Adipose tissue (tissue), 3 donors: ENCODE results near the gene PDCD6IP. TPM values are rescaled to one million over a fixed set of nuclear protein-coding genes. Genes with fewer than 3 reads are reported as not detected.

Experiments used
- H3K27ac ChIP-seq: one replicate; pipeline ENCODE4 v1.5.1; 2013; ENCODE audit warnings: low read depth, low read length
- WGBS, 3 donors: extraction: QIAGEN DNeasy Blood & Tissue Kit; methylation state at CpG; one replicate each; pipeline ENCODE4 v1.1.7; 2013; 5-methylcytosine and 5-hydroxymethylcytosine counted together
- polyA plus RNA-seq, 3 donors: library from polyadenylated mRNA; stranded (reverse); fragments of 200-250 nt; gene quantifications; one replicate each; pipeline ENCODE4 v1.2.3, GENCODE V29; 2013
- donor health status: healthy with polysubstance abuse.
- donor health status: Bipolar disorder and iron deficiency.
- donor health status: healthy.

The PDCD6IP gene
- polyA plus RNA-seq, 3 donors: 31.1 to 70.2 (median 34.1) TPM

DNA sequence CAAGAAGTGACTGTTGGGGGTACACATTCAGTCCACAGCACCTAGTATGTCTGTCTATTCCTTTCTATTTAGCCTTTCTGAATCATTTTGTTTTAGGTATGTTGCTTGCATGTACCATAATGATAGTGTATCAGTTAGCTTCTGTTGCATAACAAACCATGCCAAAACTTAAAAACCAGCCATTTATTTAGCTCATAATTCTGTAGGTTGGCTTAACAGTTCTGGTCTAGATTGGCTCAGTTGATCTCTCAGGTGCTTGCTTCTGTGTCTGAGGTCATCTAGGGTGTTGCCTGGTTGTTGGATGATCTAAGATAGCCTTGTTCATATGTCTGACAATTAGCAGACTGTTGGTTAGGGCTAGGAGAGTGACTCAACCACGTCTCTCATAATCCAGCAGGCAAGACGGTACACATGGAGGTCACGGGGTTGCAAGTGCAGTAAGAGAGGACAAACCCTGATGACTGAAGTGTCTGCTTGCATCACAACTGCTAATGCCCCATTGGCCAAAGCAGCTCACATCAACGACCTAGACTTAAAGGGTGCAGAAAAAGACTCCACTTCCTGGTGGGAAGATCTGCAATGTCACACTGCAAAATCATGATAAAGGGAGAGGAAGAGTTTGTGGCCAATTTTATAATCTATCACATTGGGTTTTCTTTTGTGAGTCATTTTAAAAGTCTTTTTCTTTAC is 6.8 kb upstream of the PDCD6IP start:
- WGBS, 3 donors: 47 to 72% (median 49%) methylated on average over 4 of the region's 4 CpGs
- no peak overlapping the region for H3K27ac ChIP-seq

DNA sequence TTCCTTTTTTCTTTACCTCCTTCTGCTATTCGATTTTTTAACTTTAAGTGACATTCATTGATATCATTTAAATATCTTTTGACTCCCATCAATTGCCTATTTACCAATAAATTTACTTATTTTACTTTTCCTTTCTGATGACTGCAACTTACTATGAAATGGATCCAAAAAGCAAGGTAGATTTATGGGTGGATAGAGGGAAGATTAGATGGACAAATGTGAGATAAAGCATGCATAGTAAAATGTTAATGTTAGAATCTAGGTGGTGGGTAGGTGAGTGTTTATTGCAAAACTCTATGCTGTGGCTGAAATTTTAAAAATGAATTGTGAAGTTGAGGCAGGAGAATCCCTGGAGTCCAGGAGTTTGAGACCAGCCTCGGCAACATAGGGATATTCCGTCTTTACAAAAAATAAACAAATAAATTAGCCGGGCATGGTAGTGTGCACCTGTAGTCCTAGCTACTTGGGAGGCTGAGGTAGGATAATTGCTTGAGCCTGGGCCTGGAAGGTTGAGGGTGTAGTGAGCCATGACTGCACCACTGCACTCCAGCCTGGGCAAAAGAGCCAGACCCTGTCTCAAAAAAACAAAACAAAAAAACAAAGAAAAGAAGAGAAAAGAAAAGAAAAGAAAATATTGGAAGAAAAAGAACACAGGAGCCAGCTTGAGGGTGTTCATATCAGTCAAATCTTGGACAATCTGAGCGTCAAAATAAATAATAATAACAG is 6.1 kb upstream of the PDCD6IP start:
- no peak overlapping the region for H3K27ac ChIP-seq
- 82 to 87% (median 82%) methylated on average over 5 of the region's 5 CpGs for WGBS, 3 donors

DNA sequence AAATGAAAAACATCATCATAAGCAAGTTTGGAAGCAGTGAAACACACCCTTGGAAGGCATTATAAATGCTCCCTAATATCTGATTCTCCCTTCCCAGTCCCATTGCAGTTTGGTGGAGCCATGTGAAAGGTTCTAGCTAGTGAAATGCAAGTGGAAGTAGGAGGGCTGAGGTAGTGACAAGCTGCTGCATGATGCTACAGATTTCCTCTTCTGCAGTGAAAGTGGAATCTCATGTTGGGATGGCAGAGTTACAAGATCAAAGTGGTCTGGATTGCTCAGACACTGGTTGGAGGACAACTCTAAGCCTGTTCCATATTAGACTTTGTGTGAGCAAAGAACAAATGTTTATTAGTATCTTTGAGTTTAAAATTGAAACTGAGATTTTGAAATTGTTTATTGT is 3.3 kb upstream of the PDCD6IP start:
- H3K27ac ChIP-seq: no peak overlapping the region

DNA sequence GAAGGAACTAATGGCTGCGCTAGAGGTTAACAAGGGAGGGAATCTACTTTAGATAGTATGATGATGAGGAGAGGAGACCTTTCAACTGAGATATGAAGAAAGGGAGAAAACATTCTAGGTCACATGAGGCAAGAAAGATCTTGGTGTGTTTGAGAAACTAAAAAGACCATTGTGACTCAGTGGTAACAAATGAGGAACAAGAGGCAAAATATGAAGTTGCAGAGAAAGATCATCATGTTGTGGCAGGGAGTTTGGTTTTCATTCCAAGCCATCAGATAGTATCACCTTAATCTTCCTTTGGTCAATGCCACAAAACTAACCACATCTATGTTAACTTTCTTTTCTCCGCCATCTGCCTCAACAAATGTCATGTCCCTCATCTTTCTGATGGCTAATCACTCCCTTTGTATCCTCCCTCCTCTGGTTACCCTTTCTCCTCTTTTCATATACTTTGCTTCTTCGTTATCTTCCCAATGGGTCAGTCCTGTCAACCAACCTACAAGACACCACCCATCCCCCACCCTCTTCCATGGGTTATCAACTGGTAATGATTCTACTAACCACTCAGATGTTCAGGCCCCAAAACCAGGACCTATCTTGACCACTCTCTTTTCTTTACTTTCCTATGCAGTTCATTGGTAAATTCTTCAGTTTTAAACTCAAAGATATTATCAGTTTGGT is 2.4 kb upstream of the PDCD6IP start:
- H3K27ac ChIP-seq: no peak overlapping the region
- 96 to 98% (median 97%) methylated on average over 3 of the region's 3 CpGs for WGBS, 3 donors

DNA sequence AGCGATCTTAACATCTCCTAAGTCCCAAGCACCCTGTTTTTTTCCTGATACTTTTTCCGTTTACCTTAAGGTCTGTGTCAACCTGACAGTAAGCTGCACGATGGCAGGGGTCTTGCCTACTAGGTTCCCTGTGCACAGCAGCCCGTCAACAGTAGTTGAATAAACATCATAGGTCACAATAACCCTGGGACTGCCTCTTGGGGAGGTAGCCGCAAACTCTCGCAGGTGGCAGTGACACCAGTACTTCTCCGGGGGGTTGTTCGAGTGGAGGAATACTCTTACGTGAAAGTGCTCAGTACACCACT is 365 bp upstream of the PDCD6IP start:
- peak overlapping the region; percentile 63 for H3K27ac ChIP-seq
- WGBS, 3 donors: 0 to 1% (median 1%) methylated on average over 9 of the region's 9 CpGs

DNA sequence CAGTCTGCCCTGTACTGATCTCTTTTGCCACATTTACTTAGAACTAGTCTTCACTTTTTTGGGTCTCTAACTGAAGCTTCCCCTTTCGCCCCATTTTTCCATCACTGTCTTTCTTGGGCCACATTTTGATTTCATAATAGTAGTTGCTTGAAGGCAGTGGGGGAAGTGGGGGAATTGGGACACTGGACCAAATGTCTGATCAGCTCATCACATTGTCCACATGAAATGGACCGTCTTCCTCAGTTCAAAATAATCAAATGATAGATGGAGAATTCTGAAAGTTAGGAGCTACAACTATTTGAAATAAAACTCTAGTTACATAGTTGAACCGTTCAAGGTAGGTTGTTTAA is 747 bp downstream of the PDCD6IP start:
- H3K27ac ChIP-seq: no peak overlapping the region
- 8 to 17% (median 8%) methylated on average over 3 of the region's 3 CpGs for WGBS, 3 donors

DNA sequence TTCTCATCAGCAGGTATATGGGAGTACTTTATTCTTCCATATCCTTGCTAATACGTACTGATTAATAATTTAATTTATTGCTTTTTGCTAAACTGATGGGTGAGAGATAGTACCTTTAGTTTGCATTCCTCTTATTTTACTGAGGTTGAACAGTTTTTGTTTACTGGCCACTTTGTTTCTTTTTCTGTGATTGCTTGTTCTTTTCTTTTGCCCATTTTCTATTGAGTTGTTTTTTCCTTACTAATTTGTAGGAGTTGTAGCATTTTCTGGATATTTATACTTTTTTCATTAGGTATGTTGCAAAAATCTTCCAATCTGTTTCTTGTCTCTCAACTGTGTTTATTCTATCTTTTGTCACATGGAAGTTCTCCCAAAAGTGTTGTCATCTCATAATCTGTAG is 4.8 kb downstream of the PDCD6IP start:
- H3K27ac ChIP-seq: no peak overlapping the region
- 83 to 99% (median 88%) methylated on average over 1 of the region's 1 CpG for WGBS, 3 donors

DNA sequence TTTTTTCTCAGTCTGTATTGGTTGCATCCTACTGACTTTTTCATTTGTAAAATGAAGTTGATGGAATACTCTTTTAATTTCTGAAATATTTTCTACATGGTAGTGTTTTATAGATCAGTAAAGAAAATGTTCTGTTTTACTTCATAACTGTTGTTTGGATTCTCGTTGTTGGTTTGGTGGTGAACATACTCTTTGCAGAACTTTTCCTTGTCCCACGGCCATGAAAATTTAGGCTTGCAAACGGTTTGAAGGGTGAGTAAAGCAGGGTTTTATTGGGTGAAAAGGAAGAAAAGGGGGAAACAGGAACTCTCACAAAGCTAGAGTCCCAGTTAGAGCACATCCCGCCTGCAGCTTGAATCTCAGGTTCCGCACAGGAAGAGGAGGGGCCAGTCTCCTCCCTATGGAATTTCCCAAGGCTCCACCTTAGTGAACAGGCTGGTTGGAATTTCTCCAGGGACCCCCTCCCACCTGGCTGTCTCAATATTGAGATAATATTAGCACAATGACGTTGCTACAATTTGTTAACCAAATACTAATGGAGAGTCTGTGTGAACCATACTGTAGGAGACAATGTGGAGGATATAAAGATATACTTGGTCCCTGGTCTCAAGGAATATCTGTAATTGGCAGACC is 5.6 kb downstream of the PDCD6IP start:
- WGBS, 3 donors: 86 to 91% (median 90%) methylated on average over 6 of the region's 6 CpGs
- no peak overlapping the region for H3K27ac ChIP-seq

DNA sequence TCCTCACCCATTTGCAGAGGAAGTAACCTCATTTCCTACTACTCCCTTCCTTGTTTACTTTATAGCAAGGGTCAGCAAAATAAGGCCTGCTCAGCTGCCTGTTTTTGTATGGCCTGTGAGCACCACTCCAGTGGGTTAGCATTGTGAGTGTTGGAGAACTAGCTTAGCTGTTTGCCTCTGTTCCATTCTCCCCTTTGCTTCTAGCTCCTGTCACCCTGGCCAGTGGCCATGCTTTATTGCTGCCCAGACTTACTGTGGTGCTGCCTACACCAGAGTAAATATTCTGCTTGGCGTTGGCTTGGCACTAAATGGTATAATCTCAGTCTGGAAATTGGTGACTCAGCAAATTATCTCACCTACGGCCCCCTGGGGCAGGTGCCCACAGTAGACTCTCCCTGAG is 8.8 kb downstream of the PDCD6IP start:
- no peak overlapping the region for H3K27ac ChIP-seq
- 28 to 77% (median 72%) methylated on average over 2 of the region's 2 CpGs for WGBS, 3 donors

DNA sequence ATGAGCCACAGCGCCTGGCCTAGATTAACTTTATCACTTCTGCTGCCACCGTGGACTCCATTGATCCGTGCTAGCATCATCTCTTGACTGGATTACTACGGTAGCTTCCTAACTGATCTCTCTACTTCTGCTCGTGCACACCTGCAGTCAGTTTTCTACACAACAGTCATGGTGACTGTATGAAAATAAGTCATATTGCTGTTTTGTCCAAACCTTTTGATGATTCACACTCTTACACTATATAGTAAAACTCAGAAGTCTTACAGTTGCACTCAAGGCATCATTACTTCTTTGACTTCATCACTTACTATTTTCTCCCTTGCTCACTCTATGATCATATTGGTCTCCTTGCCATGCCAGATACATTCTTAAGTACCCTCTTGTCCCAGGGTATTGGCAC is 10.1 kb downstream of the PDCD6IP start:
- 87 to 97% (median 93%) methylated on average over 5 of the region's 5 CpGs for WGBS, 3 donors
- no peak overlapping the region for H3K27ac ChIP-seq

DNA sequence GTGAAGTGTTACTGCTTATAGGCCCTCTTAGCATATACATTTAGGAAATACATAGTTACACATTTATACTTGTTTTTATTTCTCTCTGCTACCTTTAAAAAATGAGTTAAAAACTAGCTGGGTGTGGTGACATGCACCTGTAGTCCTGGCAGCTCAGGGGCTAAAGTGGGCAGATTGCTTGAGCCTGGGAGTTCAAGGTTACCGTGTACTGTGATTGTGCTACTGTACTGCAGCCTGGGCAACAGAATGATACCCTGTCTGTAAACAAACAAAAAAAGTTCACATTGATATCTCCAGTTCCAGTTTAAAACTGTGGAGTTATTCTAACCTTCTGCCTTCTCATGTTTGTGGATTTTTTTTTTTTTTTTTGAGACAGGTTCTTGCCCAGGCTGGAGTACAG is 12.1 kb downstream of the PDCD6IP start:
- H3K27ac ChIP-seq: no peak overlapping the region
- WGBS, 3 donors: 67 to 92% (median 87%) methylated on average over 1 of the region's 1 CpG

DNA sequence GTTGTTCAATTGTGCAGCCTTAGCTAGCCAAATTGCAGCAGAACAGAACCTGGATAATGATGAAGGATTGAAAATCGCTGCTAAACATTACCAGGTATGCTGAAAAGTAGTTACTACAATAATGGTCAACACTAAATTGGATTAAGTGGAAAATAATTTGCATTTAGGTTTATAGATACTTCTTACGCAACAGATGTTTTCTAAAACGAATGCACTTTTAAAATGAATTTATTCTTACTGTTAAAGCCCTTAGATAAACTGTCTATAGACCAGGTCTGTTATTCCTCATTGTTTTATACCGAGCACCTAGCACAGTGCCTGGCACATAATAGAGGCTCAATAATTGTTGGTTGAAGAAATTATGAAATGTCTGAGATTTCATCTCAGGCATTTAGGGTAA is 23.6 kb downstream of the PDCD6IP start:
- H3K27ac ChIP-seq: no peak overlapping the region
- 91 to 98% (median 95%) methylated on average over 4 of the region's 4 CpGs for WGBS, 3 donors

DNA sequence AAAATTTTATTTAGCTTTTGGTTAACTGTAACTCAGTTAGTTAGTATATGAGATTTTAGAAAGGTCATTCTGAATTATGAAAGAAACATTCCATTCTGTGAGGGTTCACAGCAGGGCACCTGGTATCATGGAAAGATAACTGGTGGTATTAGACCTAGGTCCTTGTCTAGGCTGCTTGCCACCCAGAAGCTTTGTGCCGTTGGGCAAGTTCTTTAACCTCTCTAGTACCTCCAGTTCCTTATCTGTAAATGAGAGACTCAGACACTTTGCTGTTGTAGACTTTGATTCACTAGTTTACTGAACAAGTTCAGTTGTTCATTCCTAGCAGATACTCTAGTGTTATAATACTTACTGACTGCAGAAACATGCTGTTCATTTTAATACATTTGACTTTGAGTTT is 25.4 kb downstream of the PDCD6IP start:
- no peak overlapping the region for H3K27ac ChIP-seq
- 77 to 93% (median 77%) methylated on average over 1 of the region's 1 CpG for WGBS, 3 donors

DNA sequence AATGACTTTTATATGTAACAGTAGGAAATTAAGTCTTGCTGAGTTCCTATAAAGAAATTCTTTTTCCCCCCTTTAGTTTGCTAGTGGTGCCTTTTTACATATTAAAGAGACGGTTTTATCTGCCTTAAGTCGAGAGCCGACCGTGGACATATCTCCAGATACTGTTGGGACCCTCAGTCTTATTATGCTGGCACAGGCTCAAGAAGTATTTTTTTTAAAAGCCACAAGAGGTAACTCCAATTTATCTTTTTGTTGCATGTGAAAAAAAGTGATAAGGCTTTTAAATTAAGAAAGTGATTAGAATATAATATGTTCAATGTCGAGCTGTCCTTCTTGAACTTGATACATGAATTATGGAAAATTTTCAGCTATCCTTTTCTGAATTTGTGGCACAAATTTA is 26.7 kb downstream of the PDCD6IP start:
- 91 to 95% (median 95%) methylated on average over 5 of the region's 5 CpGs for WGBS, 3 donors
- no peak overlapping the region for H3K27ac ChIP-seq

DNA sequence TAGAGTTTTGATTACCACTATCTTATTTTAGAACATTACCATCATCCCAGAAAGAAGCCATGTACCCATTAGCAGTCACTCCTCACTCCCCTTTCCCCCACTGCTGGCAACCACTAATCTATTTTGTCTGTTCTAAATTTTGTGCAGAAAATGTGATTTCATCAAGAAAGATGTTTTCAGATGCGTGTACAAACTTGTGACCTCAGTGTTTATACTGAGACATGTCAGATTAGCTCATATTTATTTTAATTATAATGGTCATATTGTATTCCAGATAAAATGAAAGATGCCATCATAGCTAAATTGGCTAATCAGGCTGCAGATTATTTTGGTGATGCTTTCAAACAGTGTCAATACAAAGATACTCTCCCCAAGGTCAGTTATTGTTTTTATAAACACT is 27.8 kb downstream of the PDCD6IP start:
- H3K27ac ChIP-seq: no peak overlapping the region
- 92 to 93% (median 92%) methylated on average over 1 of the region's 1 CpG for WGBS, 3 donors

DNA sequence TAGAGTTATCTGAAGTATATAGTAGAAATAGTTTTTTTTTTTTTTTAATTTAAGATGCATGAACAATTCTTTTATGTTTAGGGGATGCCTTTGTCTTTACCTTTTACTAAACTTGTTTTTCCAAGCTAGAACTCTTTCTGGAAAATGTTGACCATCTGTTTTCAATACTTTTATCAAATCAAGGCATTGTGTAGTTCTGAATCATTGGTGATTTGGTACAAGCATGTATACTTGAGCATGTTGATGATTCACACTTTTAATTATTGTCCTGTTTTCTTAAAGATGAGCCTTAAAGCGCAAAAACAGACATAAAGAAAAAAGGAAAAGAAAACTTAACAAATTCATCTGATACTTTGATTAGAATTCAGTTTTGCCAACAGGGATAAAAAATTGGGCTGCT is 28.3 kb downstream of the PDCD6IP start:
- no peak overlapping the region for H3K27ac ChIP-seq
- WGBS, 3 donors: 97 to 100% (median 98%) methylated on average over 1 of the region's 1 CpG

DNA sequence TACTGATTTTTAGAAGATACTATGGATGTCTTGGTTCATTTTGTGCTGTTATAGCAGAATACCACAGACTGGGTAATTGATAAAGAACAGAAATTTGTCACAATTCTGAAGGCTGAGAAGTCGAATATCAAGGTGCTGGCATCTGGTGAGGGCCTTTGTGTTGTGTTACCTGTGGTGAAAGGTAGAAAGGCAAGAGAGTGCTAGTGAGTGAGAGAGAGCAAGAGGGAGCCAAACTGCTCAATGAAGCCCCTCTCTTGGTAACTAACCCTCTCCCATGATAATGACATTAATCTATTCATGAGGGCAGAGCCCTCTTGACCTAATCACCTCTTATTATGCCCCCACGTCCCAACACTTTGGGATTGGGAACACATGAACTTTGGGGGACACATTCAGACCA is 31.3 kb downstream of the PDCD6IP start:
- no peak overlapping the region for H3K27ac ChIP-seq
- 88 to 98% (median 98%) methylated on average over 2 of the region's 2 CpGs for WGBS, 3 donors

DNA sequence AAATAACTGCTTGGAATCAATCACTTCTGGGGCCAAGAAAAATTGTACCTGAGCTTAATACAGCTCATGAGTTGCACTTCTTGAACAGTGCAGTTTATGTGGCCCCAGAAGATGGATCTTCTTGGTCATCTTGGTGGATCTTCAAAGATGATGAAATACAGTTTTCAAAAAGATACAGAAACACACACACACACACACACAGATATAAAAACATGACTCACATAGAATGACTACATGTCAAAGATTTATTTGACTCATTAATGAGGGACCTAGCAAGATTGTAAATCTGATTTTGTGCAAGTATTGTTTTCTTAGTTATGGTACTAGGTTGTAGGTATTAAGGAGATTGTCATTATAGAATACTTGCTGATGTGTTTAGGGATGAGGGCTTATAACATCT is 32.6 kb downstream of the PDCD6IP start:
- no peak overlapping the region for H3K27ac ChIP-seq

DNA sequence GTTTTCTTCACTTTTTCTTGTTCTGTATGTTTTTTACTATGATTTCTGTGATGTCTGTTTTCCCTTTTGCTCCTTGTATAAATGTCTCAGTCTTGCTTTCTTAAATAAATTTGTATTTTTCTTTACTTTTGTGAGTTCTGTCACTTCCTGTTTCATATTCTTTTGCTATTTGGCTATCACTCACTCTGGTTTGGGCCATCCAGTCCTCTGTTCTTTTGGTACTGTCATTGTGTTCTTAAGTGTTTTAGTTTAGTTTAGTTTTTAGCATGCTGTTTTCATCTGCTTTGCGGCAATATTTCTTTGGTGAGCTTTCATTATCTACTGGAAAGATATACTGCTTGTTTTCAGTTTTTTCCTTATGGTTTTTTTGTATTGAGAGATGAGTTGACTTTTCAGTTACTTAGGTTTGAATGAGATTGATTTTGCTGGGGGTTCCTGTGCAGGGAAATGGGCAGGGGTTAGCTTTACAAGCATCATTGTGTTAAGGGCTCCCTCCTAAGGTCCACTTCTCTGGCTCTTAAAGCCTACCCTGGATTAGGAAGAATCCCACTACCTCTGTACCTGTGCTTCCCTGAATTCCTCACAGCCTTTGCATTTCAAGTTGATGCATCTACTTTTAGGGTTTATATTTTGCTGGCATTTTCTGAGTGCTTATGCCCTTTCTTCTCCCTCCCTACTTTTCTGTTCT is 35.1 kb downstream of the PDCD6IP start:
- H3K27ac ChIP-seq: no peak overlapping the region
- 95 to 96% (median 95%) methylated on average over 1 of the region's 1 CpG for WGBS, 3 donors
